Measurements from ENCODE around the gene CTSO.

Gene CTSO

DNA sequence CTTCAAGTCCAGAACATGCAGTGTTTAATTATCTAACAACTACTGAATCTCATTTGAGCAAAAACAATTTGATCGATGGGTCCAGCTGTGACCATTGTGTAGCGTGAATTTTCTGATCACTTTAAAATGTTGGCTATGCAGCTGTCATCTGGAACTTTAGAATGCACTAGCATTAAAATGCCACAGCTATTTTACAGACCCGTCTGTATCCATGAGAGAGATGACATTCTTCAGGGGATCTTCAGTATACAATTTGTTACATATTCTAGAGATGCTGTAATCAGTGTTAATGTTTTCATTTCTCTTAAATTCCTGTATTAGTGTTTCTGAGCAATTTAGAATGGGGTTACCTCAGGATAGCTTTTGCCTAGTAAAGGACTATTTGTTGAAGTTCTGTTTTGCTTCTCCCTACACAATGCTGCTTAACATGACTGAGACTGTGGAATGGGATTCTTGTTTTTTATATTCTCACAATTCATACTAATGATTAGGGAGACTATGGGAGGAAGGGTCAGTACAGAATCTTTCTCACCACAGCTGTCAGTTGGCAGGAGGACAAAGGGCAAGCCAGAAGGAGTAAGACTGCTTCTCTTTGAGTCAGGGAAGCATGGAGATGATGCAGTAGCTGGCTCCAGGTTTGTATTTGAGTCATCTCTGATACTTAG is 13.2 kb upstream of the CTSO start:
- peak; percentile 29 for DNase-seq (ENCODE audit: low read depth, low spot score)
- TF ChIP-seq, protein P1, sequence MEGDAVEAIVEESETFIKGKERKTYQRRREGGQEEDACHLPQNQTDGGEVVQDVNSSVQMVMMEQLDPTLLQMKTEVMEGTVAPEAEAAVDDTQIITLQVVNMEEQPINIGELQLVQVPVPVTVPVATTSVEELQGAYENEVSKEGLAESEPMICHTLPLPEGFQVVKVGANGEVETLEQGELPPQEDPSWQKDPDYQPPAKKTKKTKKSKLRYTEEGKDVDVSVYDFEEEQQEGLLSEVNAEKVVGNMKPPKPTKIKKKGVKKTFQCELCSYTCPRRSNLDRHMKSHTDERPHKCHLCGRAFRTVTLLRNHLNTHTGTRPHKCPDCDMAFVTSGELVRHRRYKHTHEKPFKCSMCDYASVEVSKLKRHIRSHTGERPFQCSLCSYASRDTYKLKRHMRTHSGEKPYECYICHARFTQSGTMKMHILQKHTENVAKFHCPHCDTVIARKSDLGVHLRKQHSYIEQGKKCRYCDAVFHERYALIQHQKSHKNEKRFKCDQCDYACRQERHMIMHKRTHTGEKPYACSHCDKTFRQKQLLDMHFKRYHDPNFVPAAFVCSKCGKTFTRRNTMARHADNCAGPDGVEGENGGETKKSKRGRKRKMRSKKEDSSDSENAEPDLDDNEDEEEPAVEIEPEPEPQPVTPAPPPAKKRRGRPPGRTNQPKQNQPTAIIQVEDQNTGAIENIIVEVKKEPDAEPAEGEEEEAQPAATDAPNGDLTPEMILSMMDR (IDR thresholded peaks at IDR 0.05; ENCODE audit: low read depth, low read length) = no peak
- in situ Hi-C loops (cut with HindIII; ENCODE audit: low sequenced_read_pairs) = no loop called here
- H3K4me3 ChIP-seq (ENCODE audit: low read depth, low read length) = no peak overlapping the region

DNA sequence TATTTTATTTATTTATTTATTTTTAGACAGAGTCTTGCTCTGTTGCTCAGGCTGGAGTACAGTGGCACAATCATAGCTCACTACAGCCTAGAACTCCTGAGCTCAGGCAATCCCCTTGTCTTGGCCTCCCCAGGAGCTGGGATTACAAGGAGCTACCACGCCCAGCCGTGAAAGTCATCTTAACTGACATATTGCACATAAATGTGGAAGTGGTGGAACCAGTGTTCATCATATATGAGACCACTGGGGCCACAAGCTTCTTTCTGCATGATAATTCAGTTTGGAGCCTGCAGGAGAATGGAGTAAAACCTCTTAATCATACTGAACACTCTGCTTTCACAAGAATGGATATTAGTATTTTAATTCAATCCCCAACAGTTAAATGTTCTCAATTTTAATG is 12.5 kb upstream of the CTSO start:
- no peak overlapping the region for H3K4me3 ChIP-seq (ENCODE audit: low read depth, low read length)
- in situ Hi-C loops (cut with HindIII; ENCODE audit: low sequenced_read_pairs) = no loop called here
- no peak for DNase-seq (ENCODE audit: low read depth, low spot score)
- TF ChIP-seq, protein P1 (IDR thresholded peaks at IDR 0.05; ENCODE audit: low read depth, low read length) = no peak

DNA sequence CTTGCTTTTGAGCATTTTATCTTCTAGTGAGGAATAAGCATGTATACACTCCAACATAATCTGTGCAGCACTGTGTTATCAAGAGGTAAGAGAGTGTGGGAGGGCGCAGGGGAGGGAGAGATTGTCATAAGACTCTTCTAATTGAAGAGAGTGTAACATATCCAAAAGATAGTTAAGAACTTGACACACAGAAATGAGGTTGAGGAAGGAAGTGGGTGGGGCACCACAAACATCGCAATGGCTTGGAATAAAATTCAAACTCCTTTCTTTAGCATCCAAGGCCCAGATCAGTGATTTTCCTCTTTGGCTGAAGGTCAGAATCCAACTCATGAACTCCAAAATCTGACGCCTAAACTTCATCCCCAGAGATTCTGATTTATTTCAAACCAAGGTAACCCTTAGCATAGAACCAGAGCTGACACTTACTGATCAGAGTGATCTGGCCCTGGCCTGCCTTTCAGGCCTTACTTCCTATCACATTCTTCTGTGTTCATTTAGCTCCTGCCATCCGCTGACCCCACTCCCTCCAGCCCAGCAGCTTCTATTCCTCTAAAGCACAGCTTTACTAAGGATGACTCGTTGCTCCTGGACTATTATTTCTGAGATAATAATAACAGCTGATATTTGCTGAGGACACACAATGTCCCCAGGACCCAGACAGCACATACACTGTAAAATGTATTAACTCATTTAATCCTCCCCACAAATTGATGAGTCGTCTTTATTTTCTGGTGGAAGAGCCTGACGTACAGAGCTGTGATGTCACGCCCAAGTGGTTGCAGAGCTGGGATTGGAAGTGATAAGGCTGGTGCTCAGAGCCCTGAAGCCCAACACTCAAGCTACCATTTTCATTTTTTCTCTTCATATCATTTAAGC is 10.6 kb upstream of the CTSO start:
- in situ Hi-C loops (cut with HindIII; ENCODE audit: low sequenced_read_pairs) = no loop called here
- H3K4me3 ChIP-seq (ENCODE audit: low read depth, low read length) = no peak overlapping the region
- peak; percentile 41 for DNase-seq (ENCODE audit: low read depth, low spot score)
- TF ChIP-seq, protein P1 (IDR thresholded peaks at IDR 0.05; ENCODE audit: low read depth, low read length) = no peak

DNA sequence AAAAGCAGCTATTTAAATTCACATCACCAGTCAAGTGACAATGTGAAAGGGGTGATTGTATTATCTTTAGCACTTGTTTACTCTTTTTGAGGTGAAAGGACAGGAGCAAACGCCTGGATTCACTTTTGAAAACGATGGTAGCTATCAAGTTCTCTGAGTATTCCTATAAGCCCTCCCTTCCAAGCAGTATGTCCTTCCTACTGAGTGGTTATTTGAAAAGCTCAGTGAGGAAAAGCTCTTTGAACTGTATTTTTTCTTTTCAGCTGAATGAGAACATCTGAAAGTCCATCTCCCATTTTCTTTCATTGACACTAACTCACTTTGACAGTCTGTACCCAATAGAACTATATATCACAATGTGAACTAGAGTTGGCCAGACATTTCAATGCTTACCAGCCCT is 9.1 kb upstream of the CTSO start:
- TF ChIP-seq, protein P1 (IDR thresholded peaks at IDR 0.05; ENCODE audit: low read depth, low read length) = no peak
- no peak for DNase-seq (ENCODE audit: low read depth, low spot score)
- no peak overlapping the region for H3K4me3 ChIP-seq (ENCODE audit: low read depth, low read length)
- in situ Hi-C loops (cut with HindIII; ENCODE audit: low sequenced_read_pairs) = no loop called here

DNA sequence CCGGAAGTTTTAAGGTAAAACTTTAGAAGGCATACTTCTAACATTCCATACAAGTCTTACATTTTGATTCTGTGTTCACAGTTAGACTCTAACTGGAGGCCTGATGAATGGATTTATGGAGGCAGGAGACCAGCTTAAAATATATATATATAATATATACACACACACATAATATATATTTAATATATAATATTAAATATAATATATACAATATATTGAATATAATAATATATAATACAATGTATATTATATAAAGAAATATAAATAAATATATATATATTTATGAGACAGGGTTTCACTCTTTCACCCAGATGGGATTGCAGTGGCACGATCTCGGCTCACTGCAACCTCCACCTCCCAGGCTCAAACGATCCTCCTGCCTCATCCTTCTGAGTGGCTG is 7.9 kb upstream of the CTSO start:
- no peak for DNase-seq (ENCODE audit: low read depth, low spot score)
- no peak overlapping the region for H3K4me3 ChIP-seq (ENCODE audit: low read depth, low read length)
- in situ Hi-C loops (cut with HindIII; ENCODE audit: low sequenced_read_pairs) = no loop called here
- TF ChIP-seq, protein P1 (IDR thresholded peaks at IDR 0.05; ENCODE audit: low read depth, low read length) = no peak

DNA sequence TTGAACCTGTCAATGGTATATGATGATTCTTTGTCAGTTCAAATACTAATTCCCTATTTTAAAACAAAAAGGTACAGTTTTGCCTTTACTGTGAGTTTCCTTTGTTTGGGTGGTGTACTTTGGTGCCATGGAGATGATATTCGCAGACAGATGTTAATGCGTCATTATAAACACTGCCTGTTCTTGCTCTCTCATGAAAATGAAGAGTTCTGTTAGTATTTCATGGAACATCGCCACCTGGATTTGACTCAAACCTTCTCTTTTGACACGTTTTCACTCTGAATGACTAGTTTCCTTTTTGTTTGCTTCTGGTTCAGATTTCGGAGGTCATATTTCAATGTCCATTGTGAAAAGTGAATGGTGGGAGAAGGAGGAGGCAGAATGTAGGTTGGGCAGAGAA is 6.9 kb upstream of the CTSO start:
- TF ChIP-seq, protein P1 (IDR thresholded peaks at IDR 0.05; ENCODE audit: low read depth, low read length) = no peak
- peak; percentile 61 for DNase-seq (ENCODE audit: low read depth, low spot score)
- in situ Hi-C loops (cut with HindIII; ENCODE audit: low sequenced_read_pairs) = no loop called here
- no peak overlapping the region for H3K4me3 ChIP-seq (ENCODE audit: low read depth, low read length)

All from astrocyte of the spinal cord (primary cell).